NCI-H345 (cell line): Measurements from ENCODE around the gene THRB.
A peak's percentile ranks its signal among the peaks of the same experiment; 100 is the strongest.

Source experiments
- DNase-seq: peaks from one replicate; lab custom pipeline; 2025; lab: John Stamatoyannopoulos, UW

The THRB gene

DNA sequence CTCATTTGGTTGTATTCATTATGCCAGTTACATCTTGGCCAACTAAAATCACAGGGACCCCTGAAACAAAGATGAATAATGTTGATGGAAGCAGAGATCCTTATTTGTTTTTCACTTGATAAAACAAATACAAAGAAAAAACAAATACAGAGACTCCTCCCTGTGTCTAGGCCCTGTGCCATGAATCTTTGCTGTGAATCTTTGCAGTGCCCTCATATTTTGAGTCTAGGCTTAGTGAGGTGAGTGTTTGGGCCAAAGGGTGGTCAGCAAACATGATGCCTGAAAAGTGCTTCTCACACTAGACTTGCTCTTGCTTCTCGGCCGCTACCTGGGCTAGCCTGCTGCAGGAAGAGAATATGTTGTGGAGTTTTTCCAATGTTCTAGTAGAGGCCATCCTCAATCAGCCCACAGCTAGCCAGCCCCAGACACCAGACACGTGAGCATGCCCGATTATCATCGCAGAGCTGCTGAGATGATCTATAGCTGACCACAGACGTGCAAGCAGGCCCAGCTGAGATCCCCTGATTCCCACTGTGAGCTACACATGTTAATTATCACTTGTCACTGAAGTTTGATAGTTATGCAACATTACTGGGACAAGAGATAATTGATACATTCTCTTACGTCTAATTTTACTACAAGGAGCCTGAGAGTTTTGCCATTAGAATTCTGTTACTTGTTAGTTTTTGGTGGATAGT is 191.4 kb downstream of the THRB start:
- no peak for DNase-seq

- DNase-seq, result no peak
Measured at GRCh38 chr3:24302396-24302795, 192.3 kb downstream of the THRB start.

GRCh38 chr3:24300949-24301348 is 193.7 kb downstream of the THRB start:
- no peak for DNase-seq

GRCh38 chr3:24299806-24300626 is 194.6 kb downstream of the THRB start:
- DNase-seq, result no peak

DNA sequence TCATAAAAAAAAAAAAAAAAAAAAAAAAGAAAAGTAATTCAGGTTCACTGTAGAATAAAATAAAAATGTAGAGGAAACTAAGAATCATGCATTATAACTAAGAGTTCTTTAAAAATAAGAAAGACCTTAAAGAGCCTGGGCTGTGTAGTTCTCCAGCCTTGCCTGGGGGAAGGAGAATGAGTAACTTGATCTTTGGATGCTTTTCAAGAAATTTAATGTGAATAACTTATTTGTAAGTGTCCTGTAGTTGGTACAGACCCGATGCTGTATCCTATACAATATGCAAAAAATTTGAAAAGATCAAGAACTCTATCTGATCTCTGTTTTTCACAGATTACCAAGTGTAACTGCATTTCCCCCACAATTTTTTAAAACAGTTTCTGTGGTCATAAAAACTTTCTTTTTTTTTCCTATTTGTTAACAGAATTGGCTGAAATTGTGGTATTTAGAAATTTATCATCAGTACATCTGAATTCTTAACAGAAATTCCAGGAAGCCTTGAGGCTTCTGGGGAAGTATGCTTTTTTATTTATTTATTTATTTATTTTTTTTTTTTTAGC is 195.3 kb downstream of the THRB start:
- no peak for DNase-seq

DNA sequence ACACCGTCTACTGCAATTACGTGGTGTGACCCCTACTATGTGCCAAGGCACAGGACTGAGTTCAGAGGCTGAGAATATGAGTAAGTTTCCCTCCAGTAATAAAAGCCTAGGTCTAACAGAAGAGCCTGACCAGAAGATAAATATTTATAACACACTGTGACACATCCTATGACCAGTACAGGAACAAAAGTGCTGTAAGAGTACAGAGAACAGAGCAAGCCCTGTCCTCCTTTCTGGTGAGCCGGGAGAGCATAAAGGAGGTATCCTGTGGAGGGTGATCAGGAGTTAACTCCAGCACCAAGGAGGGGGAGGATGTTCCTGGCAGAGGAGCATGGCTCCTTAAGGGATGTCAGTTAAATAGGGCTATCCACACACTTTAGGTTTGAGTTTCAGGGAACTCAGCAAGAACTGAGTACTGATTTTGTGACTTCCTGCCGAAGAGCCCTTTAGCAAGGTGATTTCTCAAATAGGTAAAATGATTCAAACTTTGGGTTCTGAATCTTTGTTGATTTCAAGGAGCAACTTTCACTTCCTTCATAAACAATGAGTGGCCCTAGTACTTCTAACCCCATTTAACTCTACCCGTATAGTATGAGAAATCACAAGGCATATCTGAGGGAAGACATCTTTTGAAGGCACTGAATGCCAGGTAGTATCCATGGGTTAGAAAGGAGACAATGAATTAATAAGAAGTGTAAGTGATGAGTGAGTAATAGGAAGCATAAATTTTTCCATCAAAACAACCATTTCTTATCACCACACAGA is 198.0 kb downstream of the THRB start:
- DNase-seq, result no peak

- DNase-seq, result no peak
Measured at GRCh38 chr3:24294150-24294549, 200.5 kb downstream of the THRB start.

DNA sequence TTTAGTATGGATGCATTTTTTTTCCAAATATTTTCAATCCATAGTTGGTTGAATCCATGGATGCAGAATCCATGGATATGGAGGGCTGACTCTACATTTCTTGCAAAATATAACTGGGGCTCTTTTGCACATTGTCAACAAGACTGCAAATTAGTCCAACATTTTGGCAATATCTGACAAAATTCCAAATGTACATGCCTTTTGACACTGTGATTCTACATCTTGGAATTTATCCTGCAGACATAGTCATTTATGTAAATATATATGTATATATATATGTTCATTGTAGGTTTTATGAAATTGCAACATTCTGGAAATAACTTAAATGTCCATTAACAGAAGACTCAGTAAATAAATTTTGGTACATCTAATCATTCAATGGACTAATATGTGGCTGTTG is 203.0 kb downstream of the THRB start:
- no peak for DNase-seq

GRCh38 chr3:24290596-24290995 is 204.1 kb downstream of the THRB start:
- no peak for DNase-seq

GRCh38 chr3:24288496-24289236 is 206.0 kb downstream of the THRB start:
- DNase-seq, result no peak

DNA sequence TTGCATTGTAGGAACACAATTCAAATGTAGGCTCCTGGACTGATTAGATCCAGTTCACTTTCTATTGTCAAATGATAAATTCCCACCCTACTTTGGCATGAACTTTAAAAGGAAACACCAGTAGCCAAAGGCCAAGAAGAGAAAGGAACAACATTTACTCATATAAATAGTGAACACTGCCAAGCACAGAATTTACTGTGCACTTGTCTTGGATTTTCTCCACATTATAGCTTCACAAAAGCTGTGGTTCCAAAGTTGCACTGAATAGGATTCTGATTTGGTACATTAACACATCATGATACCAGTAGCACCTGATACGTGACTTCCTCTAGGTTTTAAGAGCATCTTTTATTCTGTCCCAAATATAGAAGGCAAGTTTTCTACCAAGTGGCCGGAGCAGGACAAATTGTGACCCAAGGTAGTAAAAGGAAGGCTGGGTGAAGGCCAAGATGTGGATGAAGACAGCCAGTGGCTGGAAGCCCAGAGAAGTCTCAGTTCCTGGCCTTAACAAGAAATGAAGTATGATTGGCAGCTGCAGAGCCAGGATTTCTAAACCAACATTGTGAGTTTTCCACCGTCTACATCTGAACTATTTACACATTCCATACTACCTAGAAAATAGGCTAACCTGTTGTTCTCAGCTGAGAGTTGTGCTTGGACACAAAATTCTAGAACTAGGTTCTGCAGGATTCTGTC is 206.7 kb downstream of the THRB start:
- DNase-seq, result no peak

- DNase-seq, result no peak
Measured at GRCh38 chr3:24286405-24286804, 208.2 kb downstream of the THRB start.

- no peak for DNase-seq
Measured at GRCh38 chr3:24278543-24278942, 216.1 kb downstream of the THRB start.

GRCh38 chr3:24273491-24273890 is 221.2 kb downstream of the THRB start:
- no peak for DNase-seq

DNA sequence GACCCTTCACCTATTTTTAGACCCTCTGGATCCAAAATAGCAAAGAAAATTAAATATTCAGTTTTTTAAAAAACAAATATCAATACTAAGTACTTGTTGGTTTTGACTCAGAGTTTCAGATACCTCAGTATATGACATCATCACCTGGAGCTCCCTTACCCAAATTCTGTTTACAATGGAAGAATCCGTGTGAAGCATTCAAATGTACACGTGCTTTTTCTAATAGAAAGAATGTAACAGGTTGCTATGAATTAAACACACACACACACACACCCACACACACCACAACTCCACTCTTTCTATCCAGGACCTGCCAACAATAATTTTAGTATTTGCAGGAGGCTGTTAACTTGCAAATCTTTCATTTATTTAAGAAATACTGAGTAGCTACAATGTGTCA is 221.8 kb downstream of the THRB start:
- DNase-seq, result no peak

GRCh38 chr3:24272408-24272807 is 222.2 kb downstream of the THRB start:
- no peak for DNase-seq

DNA sequence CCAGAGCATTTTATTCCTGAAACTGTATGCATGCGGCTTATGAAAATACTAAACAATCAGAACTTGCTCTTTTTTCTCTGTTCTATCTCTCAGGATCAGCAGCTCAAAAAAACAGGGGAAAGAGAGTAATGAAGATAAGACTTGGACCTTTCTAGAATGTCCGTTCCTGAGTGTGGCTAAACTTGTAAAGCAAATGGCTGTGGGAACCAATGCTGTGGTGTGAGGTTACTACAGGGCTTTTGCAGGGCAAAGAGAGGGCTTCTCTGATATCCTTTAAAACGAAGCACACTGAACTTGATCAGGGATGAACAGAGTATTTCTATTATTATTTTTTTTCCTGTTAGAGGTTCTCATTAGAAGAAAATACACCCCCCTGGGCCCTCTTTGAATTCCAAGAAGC is 223.4 kb downstream of the THRB start:
- no peak for DNase-seq

- no peak for DNase-seq
Measured at GRCh38 chr3:24270744-24271143, 223.9 kb downstream of the THRB start.

DNA sequence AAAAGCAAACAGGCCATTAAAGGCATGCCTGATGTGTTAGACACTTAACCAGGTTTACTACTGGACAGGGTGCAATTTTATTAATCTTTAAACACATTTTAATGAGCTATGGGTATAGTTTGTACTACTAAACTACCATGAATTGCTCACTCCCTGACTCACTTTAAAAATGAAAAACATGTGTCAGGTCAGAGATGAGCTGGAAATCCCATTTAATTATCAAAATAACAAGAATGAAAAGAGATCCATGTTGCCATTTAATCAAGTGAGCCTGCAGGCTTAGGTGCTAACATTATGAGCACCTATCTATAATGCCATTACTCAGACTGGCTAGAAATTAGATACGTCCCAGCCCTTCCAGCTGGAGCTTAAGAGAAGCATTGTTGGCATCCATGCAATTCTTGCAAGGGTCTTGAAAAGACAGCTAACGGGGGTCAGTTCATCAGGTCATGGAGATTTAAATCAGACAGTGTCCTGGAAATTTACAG is 224.4 kb downstream of the THRB start:
- no peak for DNase-seq

DNA sequence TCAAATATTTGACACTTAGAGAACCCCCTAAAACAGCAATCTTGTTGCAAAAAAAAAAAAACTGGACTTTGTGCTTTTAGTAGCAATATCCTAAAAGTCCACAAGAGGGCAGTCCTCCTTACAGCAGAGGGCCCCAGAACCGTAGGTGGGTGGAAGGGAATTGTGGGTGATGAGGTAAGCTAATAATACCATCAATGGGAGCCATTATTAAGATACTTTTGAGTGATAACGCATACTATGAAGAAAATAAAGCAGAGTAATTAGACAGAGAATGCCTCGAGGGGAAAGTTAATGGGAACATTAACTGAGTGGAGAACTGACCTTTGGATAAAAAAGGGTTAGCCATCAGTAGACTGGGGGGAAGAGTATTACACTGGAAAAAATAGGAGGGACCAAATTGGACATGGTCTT is 229.9 kb downstream of the THRB start:
- DNase-seq, result peak; percentile 12

GRCh38 chr3:24264011-24264410 is 230.6 kb downstream of the THRB start:
- DNase-seq, result no peak
